ENCODE data around the gene SPATA2L. TPM values are rescaled to one million over a fixed set of nuclear protein-coding genes. Genes with fewer than 3 reads are reported as not detected.
A peak's percentile ranks its signal among the peaks of the same experiment; 100 is the strongest.

Gene SPATA2L
- total and polyA plus RNA-seq, 10 of the 15 experiments (the other 5 are each of a cell fraction or from before 2014, with no cell fraction given) = 0.20 to 6.9 (median 3.9) TPM; not detected in 1

DNA sequence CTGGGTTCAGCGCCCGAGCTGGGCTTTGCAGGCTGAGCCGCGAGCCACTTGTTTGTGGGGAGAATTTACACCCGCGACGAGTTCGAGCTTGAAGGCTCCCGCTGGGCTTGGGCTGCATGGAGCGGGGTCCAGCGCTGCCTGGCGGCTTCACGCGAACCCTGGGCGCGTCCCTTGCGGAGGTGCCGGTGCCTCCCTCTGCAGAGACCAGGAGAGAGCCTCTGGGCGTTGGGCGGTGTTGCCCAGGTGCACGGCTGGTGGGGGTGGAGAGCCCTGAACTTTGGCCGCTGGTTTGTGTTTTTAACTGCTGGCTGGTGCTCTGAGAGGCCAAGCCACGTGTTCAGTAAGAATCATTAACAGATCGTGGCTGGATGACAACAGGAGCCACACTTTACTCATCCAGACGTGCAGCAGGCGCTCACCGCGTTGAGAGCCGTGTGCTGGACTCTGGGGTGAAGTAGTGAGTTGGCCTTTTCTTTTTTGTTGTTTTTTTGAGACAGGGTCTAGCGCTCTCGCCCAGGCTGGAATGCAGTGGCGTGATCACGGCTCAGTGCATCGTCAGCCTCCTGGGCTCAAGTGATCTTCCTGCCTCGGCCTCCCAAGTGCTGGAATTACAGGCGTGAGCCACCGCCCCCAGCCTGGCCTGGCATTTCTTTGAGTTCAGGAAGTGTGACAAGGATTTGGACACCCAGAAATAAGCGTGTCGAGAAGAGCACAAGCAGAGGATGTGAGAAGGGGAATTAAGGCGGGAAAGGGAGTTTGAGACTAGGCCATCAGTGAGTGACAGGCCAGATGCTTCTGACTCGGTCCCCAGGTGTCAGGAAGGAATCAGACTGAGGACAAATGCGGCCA, 14.2 kb downstream of the SPATA2L start (continued):
- TF ChIP-seq GATAD2B (conservative IDR thresholded peaks at IDR 0.05; ENCODE audit: low read depth) (no peak; the same call in 1 of the 2 replicates), DPF2 (IDR thresholded peaks at IDR 0.05) (0 out of 2 replicates have a peak, but pooled peaks have one; percentile 50), LARP7 (IDR thresholded peaks at IDR 0.05) (0 out of 2 replicates have a peak, but pooled peaks have one; percentile 12), NR2C2 (IDR thresholded peaks at IDR 0.05; ENCODE audit: borderline replicate concordance, control insufficient read depth, insufficient read length, low read depth) (no peak), MXI1 (IDR thresholded peaks at IDR 0.05; ENCODE audit: low read depth, low read length) (peak; percentile 85), NR2F1 (conservative IDR thresholded peaks at IDR 0.05) (peak; percentile 75), NR2C1 (IDR thresholded peaks at IDR 0.05) (0 out of 2 replicates have a peak, but pooled peaks have one; percentile 46)
- TF ChIP-seq, protein P1, sequence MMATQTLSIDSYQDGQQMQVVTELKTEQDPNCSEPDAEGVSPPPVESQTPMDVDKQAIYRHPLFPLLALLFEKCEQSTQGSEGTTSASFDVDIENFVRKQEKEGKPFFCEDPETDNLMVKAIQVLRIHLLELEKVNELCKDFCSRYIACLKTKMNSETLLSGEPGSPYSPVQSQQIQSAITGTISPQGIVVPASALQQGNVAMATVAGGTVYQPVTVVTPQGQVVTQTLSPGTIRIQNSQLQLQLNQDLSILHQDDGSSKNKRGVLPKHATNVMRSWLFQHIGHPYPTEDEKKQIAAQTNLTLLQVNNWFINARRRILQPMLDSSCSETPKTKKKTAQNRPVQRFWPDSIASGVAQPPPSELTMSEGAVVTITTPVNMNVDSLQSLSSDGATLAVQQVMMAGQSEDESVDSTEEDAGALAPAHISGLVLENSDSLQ (IDR thresholded peaks at IDR 0.05) = peak; percentile 71
- TF ChIP-seq, protein P2, sequence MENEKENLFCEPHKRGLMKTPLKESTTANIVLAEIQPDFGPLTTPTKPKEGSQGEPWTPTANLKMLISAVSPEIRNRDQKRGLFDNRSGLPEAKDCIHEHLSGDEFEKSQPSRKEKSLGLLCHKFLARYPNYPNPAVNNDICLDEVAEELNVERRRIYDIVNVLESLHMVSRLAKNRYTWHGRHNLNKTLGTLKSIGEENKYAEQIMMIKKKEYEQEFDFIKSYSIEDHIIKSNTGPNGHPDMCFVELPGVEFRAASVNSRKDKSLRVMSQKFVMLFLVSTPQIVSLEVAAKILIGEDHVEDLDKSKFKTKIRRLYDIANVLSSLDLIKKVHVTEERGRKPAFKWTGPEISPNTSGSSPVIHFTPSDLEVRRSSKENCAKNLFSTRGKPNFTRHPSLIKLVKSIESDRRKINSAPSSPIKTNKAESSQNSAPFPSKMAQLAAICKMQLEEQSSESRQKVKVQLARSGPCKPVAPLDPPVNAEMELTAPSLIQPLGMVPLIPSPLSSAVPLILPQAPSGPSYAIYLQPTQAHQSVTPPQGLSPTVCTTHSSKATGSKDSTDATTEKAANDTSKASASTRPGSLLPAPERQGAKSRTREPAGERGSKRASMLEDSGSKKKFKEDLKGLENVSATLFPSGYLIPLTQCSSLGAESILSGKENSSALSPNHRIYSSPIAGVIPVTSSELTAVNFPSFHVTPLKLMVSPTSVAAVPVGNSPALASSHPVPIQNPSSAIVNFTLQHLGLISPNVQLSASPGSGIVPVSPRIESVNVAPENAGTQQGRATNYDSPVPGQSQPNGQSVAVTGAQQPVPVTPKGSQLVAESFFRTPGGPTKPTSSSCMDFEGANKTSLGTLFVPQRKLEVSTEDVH (IDR thresholded peaks at IDR 0.05; ENCODE audit: low read depth, partially characterized antibody) = no peak
- TF ChIP-seq, protein P3, sequence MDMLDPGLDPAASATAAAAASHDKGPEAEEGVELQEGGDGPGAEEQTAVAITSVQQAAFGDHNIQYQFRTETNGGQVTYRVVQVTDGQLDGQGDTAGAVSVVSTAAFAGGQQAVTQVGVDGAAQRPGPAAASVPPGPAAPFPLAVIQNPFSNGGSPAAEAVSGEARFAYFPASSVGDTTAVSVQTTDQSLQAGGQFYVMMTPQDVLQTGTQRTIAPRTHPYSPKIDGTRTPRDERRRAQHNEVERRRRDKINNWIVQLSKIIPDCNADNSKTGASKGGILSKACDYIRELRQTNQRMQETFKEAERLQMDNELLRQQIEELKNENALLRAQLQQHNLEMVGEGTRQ (IDR thresholded peaks at IDR 0.05; ENCODE audit: borderline replicate concordance, low read depth, low read length) = peak; percentile 11; the same call in 1 of the 2 replicates
